PC-9 (cell line): ENCODE data around the gene NTM.

Experiments
- EZH2 ChIP-seq: fragments of 200-600 bp; sonication (generic); IDR thresholded peaks from 2 replicates; pipeline ENCODE4 v1.8.0; 2017; ENCODE audit warnings: antibody characterized with exemption, low read depth
- TF ChIP-seq, protein P1 (sequence below): fragments of 200-600 bp; sonication (generic); conservative IDR thresholded peaks from 2 replicates; pipeline ENCODE4 v1.6.1; 2017; ENCODE audit warnings: mixed run types, antibody characterized with exemption, mild to moderate bottlenecking, moderate library complexity

DNA sequence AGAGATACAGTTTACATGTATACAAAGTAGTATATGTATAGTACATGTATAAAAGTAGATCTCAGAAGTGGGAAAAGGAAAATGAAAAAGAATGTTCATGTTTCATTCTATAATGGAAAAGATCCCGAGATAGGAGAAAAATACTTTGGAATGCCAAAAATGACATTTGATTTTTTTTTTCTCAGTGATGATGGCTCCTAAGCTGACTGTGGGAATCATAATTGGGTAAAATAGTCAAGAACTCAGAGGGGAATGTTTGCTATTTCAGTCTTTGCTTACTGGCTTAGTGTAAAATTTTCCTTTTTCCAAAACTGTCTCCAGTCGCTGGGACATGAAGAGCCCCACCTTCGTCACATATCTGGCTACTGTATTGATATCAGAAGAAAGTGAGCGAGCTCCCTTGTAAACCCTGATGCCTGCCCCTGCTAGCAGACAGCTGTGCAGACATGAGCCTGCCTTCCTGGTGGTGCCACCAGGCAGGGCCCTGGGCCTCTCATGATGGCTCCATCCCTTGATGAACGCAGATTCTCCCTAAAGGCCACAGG lies 944.6 kb downstream of the NTM start:
- TF ChIP-seq EZH2: no peak
- TF ChIP-seq, protein P1, sequence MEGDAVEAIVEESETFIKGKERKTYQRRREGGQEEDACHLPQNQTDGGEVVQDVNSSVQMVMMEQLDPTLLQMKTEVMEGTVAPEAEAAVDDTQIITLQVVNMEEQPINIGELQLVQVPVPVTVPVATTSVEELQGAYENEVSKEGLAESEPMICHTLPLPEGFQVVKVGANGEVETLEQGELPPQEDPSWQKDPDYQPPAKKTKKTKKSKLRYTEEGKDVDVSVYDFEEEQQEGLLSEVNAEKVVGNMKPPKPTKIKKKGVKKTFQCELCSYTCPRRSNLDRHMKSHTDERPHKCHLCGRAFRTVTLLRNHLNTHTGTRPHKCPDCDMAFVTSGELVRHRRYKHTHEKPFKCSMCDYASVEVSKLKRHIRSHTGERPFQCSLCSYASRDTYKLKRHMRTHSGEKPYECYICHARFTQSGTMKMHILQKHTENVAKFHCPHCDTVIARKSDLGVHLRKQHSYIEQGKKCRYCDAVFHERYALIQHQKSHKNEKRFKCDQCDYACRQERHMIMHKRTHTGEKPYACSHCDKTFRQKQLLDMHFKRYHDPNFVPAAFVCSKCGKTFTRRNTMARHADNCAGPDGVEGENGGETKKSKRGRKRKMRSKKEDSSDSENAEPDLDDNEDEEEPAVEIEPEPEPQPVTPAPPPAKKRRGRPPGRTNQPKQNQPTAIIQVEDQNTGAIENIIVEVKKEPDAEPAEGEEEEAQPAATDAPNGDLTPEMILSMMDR: no peak
